ENCODE results near the gene LRRC8A. TPM values are rescaled to one million over a fixed set of nuclear protein-coding genes. Genes with fewer than 3 reads are reported as not detected.
"Not testable (repeated sequence)": the region's sequence is repeated elsewhere in the genome, so short reads cannot be mapped to it uniquely, and the experiment has no call there.

The LRRC8A gene
- total RNA-seq, 2 donors from 2014 or later, result 45.3 to 65.9 TPM

- Histone ChIP-seq H3K27me3 (no peaks in the 10 kb centered on the region), H3K27ac (no peak overlapping the region), H3K9me3 (no peaks in the 10 kb centered on the region), H3K36me3 (no peaks in the 10 kb centered on the region), H3K4me3 (no peak overlapping the region), H3K4me1 (no peaks in the 10 kb centered on the region)
- no peak for DNase-seq (ENCODE audit: low spot score)
- TF ChIP-seq, protein P1, sequence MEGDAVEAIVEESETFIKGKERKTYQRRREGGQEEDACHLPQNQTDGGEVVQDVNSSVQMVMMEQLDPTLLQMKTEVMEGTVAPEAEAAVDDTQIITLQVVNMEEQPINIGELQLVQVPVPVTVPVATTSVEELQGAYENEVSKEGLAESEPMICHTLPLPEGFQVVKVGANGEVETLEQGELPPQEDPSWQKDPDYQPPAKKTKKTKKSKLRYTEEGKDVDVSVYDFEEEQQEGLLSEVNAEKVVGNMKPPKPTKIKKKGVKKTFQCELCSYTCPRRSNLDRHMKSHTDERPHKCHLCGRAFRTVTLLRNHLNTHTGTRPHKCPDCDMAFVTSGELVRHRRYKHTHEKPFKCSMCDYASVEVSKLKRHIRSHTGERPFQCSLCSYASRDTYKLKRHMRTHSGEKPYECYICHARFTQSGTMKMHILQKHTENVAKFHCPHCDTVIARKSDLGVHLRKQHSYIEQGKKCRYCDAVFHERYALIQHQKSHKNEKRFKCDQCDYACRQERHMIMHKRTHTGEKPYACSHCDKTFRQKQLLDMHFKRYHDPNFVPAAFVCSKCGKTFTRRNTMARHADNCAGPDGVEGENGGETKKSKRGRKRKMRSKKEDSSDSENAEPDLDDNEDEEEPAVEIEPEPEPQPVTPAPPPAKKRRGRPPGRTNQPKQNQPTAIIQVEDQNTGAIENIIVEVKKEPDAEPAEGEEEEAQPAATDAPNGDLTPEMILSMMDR (IDR thresholded peaks at IDR 0.05), result no peak
These were observed 41.4 kb upstream of the LRRC8A start for GRCh38 chr9:128840524-128840923.

GRCh38 chr9:128841694-128842492 lies 40.0 kb upstream of the LRRC8A start:
- no peaks in the 10 kb centered on the region for H3K27me3 ChIP-seq
- TF ChIP-seq, protein P1 (IDR thresholded peaks at IDR 0.05), result no peak
- no peaks in the 10 kb centered on the region for H3K9me3 ChIP-seq
- H3K4me3 ChIP-seq, result no peak overlapping the region
- no peaks in the 10 kb centered on the region for H3K4me1 ChIP-seq
- H3K36me3 ChIP-seq, result no peaks in the 10 kb centered on the region
- no peak for DNase-seq (ENCODE audit: low spot score)
- H3K27ac ChIP-seq, result no peak overlapping the region

- H3K36me3 ChIP-seq; DNase-seq (ENCODE audit: low spot score); H3K4me1 ChIP-seq; H3K9me3 ChIP-seq; H3K27ac ChIP-seq; H3K27me3 ChIP-seq; H3K4me3 ChIP-seq: not testable (repeated sequence)
These were observed 38.8 kb upstream of the LRRC8A start for GRCh38 chr9:128843171-128843570.

DNA sequence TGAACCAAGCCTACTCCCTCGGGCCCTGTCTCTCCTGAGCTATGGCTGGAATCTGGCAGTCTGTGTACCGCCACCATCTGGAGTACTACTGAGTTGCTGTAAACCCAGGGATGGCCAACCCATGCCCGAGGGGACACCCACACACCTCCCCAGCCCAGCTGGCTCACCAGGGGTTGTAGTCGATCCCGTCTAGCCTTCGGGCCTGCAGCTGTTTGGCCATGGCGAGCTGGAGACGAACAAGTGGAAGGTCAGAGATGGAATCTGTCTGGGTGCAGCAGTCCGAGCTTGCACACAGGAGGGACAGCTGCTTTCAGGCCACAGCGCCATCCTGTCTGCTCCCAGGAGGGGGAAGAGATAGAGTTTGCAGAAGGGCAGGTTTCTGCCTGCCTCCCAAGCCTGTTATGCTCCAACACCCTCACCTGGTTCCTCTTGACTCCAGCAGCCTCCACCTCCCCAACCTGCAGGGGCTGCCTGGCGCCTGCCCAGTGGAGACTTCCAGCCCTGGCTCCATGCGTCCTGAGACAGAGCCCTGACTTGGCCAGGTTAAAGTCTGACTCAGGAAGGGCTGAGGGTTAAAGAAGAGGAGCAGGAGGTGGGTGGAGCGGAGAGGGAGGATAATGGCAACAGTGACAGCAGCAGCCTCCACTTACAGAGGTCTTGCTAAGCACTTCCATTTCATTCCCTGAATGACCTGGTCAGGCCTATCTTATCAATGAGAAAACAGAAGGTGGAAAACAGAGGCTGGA lies 36.6 kb upstream of the LRRC8A start:
- no peak overlapping the region for H3K27ac ChIP-seq
- H3K4me1 ChIP-seq, result no peaks in the 10 kb centered on the region
- no peak for DNase-seq (ENCODE audit: low spot score)
- H3K4me3 ChIP-seq, result no peak overlapping the region
- TF ChIP-seq, protein P1 (IDR thresholded peaks at IDR 0.05), result no peak
- no peaks in the 10 kb centered on the region for H3K27me3 ChIP-seq
- no peaks in the 10 kb centered on the region for H3K36me3 ChIP-seq
- no peaks in the 10 kb centered on the region for H3K9me3 ChIP-seq

DNA sequence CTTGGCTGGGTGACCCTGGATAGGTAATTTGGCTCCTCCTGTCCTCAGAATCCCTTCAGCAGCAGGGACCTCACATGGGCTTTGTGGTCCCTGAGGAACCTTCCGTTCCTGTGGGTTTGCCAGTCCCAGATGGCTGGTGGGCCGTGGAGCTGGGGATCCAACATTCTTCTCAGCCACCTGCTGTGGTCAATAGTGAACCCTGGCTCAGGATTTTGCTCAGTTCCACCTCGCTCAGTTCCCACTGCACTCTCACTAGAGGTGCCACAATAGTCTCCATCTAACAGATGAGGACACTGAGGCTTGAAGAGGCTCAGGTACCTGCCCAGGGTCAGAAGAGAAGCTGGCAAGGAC lies 35.3 kb upstream of the LRRC8A start:
- no peak for DNase-seq (ENCODE audit: low spot score)
- TF ChIP-seq, protein P1 (IDR thresholded peaks at IDR 0.05), result no peak

DNA sequence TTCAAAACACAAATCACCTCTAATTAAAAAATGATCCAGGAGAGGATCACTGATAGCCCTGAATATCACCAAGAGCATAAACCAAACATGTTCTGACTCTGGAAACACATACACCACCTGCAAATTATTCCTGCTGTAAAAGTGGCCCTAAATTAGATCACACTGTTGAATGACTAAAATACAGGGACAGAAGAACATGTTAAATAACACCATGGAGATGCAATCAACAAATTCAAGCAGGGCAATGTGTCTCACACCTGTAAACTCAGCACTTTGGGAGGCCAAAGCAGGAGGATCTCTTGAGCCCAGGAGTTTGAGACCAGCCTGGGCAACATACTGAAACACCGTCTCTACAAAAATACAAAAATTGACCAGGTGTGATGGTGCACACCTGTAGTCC lies 34.1 kb upstream of the LRRC8A start:
- H3K4me1 ChIP-seq, result no peaks in the 10 kb centered on the region
- H3K27me3 ChIP-seq, result no peaks in the 10 kb centered on the region
- TF ChIP-seq, protein P1 (IDR thresholded peaks at IDR 0.05), result no peak
- no peaks in the 10 kb centered on the region for H3K36me3 ChIP-seq
- no peak overlapping the region for H3K27ac ChIP-seq
- no peak for DNase-seq (ENCODE audit: low spot score)
- H3K4me3 ChIP-seq, result no peak overlapping the region
- no peaks in the 10 kb centered on the region for H3K9me3 ChIP-seq

More for the DNA sequence above, 35.3 kb upstream of the LRRC8A start:
- Histone ChIP-seq H3K36me3 (no peaks in the 10 kb centered on the region), H3K27ac (no peak overlapping the region), H3K27me3 (no peaks in the 10 kb centered on the region), H3K9me3 (no peaks in the 10 kb centered on the region), H3K4me3 (no peak overlapping the region), H3K4me1 (no peaks in the 10 kb centered on the region)

DNA sequence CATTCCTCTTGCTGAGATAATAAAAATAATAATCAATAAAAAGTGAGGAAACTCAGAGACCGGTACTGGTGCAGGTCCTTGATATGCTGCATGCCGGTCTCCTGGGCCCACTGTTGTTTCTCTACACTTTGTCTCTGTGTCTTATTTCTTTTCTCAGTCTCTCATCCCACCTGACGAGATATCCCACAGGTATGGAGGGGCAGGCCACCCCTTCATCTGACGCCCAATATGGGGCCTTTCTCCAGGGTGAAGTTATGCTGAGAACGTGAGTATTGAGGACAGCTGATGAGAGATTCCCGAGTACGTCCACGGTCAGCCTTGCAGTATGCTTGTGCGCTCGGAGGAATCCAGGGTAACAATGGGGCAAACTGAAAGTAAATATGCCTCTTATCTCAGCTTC lies 30.9 kb upstream of the LRRC8A start:
- not testable (repeated sequence) for H3K4me1 ChIP-seq; H3K36me3 ChIP-seq; DNase-seq (ENCODE audit: low spot score); H3K27me3 ChIP-seq; H3K4me3 ChIP-seq; H3K27ac ChIP-seq; H3K9me3 ChIP-seq
